Calu3 (cell line): ENCODE results near the gene GRK1. TPM values are rescaled to one million over a fixed set of nuclear protein-coding genes. Genes with fewer than 3 reads are reported as not detected.

Source experiments
- BruUV-seq: library from RNA; stranded (reverse); fragments of 400-500 nt; replicated peaks from 2 replicates; lab custom pipeline; 2021; lab: Mats Ljungman, UMichigan
- CTCF ChIA-PET: fragments of 300-600 bp; sonication (Branson Sonifier 250); formaldehyde crosslinking; loops from one replicate; lab custom pipeline; 2022; ENCODE audit warnings: antibody characterized with exemption; lab: Charles Lee
- DNase-seq: peaks from one replicate; pipeline ENCODE4 v3.0.0; 2022
- H3K27ac Mint-ChIP-seq: one replicate; pipeline ENCODE4 v1.8.0; 2022; ENCODE audit warnings: mixed read lengths; ENCODE audit not compliant: unreplicated experiment
- H3K27me3 Mint-ChIP-seq: one replicate; pipeline ENCODE4 v1.8.0; 2022; ENCODE audit warnings: mixed read lengths; ENCODE audit not compliant: unreplicated experiment
- H3K36me3 Mint-ChIP-seq: one replicate; pipeline ENCODE4 v1.8.0; 2022; ENCODE audit warnings: mild to moderate bottlenecking, moderate library complexity, mixed read lengths; ENCODE audit not compliant: insufficient read depth, unreplicated experiment
- H3K4me1 Mint-ChIP-seq: one replicate; pipeline ENCODE4 v1.8.0; 2022; ENCODE audit warnings: mild to moderate bottlenecking, low read depth, mixed read lengths; ENCODE audit not compliant: unreplicated experiment
- H3K4me3 Mint-ChIP-seq: one replicate; pipeline ENCODE4 v1.8.0; 2022; ENCODE audit warnings: mild to moderate bottlenecking, low read depth, moderate library complexity, mixed read lengths; ENCODE audit not compliant: unreplicated experiment
- H3K9me3 Mint-ChIP-seq: one replicate; pipeline ENCODE4 v1.8.0; 2022; ENCODE audit warnings: low read depth, mixed read lengths; ENCODE audit not compliant: unreplicated experiment
- intact Hi-C: fragments of 100-400 bp; cut with micrococcal nuclease; formaldehyde crosslinking; loops from one replicate; pipeline ENCODE4 v1.10.0; 2022; ENCODE audit not compliant: unreplicated experiment
- total RNA-seq: library from RNA; stranded (reverse); gene quantifications from 2 replicates; pipeline ENCODE4 v1.2.3, GENCODE V29; 2022
- TF ChIP-seq, protein P1 (sequence below): fragments of 200-600 bp; IDR thresholded peaks from one replicate; pipeline ENCODE4 v1.8.0; 2022; ENCODE audit warnings: antibody characterized with exemption; ENCODE audit not compliant: unreplicated experiment

GRK1 gene
- total RNA-seq, 1 experiment from 2014 or later: not detected

DNA sequence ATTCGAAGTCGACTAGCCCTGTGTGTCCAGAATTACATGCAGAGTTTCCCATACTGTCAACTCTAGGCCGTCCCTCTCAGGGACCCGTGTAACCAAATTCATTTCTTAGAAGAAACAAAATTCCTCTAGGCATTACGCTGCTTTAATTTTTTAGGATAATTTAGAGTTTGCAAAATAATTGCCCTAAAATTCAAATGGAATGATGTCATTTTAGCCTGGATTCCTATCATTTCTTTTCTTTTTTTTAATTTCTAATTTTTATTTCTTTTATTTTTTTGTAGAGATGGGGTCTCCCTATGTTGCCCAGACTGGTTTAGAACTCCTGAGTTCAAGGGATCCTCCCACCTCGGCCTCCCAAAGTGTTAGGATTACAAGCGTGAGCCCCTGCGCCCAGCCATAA lies 7.7 kb upstream of the GRK1 start:
- BruUV-seq: no TSS peak
- no peak overlapping the region for H3K4me3 Mint-ChIP-seq

DNA sequence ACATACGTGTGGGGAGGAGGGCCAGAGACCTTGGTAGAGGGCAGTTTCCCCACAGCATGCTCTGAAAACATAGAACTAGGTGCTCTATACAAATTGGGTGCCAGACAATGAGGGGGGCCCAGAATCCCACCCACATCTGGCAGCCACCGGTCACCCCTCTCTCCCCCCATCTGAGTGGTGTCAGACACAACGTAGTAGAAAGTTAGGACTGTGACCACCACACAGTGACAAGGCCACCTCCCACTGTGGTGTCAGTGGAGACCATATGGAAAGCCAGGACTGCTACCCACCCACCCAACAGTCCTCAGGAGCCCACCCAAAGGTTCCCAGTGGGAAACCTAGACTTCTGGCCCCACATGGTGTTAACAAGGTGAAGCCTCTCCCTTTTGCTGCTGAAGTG lies 7.0 kb upstream of the GRK1 start:
- DNase-seq: no peak
- Mint-ChIP-seq H3K4me1 (no peaks in the 10 kb centered on the region), H3K9me3 (peaks cover 5% of the 10 kb centered on the region), H3K27me3 (peaks cover 7% of the 10 kb centered on the region), H3K27ac (no peak overlapping the region), H3K4me3 (no peak overlapping the region), H3K36me3 (no peaks in the 10 kb centered on the region)
- BruUV-seq: no TSS peak
- intact Hi-C loops: no loop called here
- TF ChIP-seq, protein P1, sequence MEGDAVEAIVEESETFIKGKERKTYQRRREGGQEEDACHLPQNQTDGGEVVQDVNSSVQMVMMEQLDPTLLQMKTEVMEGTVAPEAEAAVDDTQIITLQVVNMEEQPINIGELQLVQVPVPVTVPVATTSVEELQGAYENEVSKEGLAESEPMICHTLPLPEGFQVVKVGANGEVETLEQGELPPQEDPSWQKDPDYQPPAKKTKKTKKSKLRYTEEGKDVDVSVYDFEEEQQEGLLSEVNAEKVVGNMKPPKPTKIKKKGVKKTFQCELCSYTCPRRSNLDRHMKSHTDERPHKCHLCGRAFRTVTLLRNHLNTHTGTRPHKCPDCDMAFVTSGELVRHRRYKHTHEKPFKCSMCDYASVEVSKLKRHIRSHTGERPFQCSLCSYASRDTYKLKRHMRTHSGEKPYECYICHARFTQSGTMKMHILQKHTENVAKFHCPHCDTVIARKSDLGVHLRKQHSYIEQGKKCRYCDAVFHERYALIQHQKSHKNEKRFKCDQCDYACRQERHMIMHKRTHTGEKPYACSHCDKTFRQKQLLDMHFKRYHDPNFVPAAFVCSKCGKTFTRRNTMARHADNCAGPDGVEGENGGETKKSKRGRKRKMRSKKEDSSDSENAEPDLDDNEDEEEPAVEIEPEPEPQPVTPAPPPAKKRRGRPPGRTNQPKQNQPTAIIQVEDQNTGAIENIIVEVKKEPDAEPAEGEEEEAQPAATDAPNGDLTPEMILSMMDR: no peak
- CTCF ChIA-PET: no interaction called here

More for the DNA sequence above, 7.7 kb upstream of the GRK1 start:
- TF ChIP-seq, protein P1: no peak
- Mint-ChIP-seq H3K27ac (no peak overlapping the region), H3K27me3 (no peaks in the 10 kb centered on the region), H3K4me1 (no peaks in the 10 kb centered on the region), H3K36me3 (no peaks in the 10 kb centered on the region), H3K9me3 (peaks cover 5% of the 10 kb centered on the region)
- intact Hi-C loops: no loop called here
- no peak for DNase-seq
- CTCF ChIA-PET: no interaction called here

DNA sequence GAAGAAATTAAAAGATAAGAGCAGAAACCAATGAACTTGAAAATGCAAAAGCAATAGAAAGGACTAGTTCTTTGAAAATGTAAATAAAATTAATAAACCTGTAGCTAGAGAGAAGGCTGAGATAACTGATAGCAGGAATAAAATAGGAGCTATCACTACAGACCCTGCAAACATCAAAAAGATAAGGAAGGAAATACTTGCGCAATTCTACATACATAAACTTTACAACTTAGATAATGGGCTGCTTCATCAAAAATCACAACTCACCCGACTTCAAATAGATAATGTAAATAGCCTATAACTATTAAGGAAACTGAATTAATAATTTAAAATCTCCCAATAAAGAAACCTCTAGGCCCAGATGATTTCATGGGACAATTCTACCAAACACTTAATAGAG lies 5.5 kb upstream of the GRK1 start:
- intact Hi-C loops: no loop called here
- DNase-seq: no peak
- Mint-ChIP-seq H3K27ac (no peak overlapping the region), H3K4me1 (no peaks in the 10 kb centered on the region), H3K4me3 (no peak overlapping the region), H3K9me3 (peaks cover 5% of the 10 kb centered on the region), H3K36me3 (no peaks in the 10 kb centered on the region), H3K27me3 (peaks cover 12% of the 10 kb centered on the region)
- CTCF ChIA-PET: no interaction called here
- TF ChIP-seq, protein P1: no peak
- BruUV-seq: no TSS peak

DNA sequence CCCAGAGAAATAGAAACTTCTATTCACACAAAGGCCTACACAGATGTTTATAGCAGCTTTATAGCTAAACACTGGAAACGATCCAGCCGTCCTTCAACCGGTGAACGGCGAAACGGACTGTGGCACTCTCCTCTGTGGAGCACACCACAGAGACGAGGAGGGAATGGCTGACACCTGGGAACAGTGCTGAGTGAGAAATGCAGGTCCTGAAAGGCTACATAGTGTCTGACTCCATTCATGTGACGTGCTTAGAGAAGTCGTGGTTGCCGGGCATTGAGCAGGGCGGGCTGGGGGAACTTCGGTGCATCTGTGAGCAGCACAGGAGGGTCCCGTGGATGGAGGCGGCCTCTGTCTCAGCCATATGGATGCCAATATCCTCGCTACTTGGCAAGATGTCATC lies 3.1 kb upstream of the GRK1 start:
- Mint-ChIP-seq H3K4me3 (no peak overlapping the region), H3K9me3 (peaks cover 5% of the 10 kb centered on the region), H3K4me1 (no peaks in the 10 kb centered on the region), H3K27me3 (peaks cover 12% of the 10 kb centered on the region), H3K36me3 (no peaks in the 10 kb centered on the region), H3K27ac (no peak overlapping the region)
- DNase-seq: no peak
- intact Hi-C loops: no loop called here
- TF ChIP-seq, protein P1: no peak
- CTCF ChIA-PET: no interaction called here
- no TSS peak for BruUV-seq
